Panc1 (cell line): Measurements from ENCODE around the gene DLGAP3. TPM values are rescaled to one million over a fixed set of nuclear protein-coding genes. Genes with fewer than 3 reads are reported as not detected.

Experiments
- ATAC-seq: fragments of 200-7000 bp; cut with Tn5 transposase; 2 replicates; pipeline ENCODE4 v1.9.1; 2020; ENCODE audit warnings: mild to moderate bottlenecking, moderate library complexity
- BruUV-seq: library from RNA; stranded (reverse); fragments of 400-500 nt; replicated peaks from 2 replicates; lab custom pipeline; 2021; lab: Mats Ljungman, UMichigan
- CTCF ChIA-PET: fragments of 300-600 bp; sonication (Branson Sonifier 250); formaldehyde crosslinking; loops from one replicate; lab custom pipeline; 2022; ENCODE audit warnings: antibody characterized with exemption; lab: Charles Lee
- POLR2A ChIA-PET: fragments of 300-600 bp; sonication (Branson Sonifier 250); formaldehyde crosslinking; loops from one replicate; lab custom pipeline; 2022; ENCODE audit warnings: antibody characterized with exemption; lab: Charles Lee
- DNase-seq: peaks from one replicate; pipeline ENCODE4 v3.0.0-alpha.2; 2010; ENCODE audit warnings: low read depth, low spot score
- H3K27ac ChIP-seq: 2 replicates; pipeline ENCODE4 v1.5.1; 2011; ENCODE audit warnings: mild to moderate bottlenecking, low read length, inconsistent platforms
- H3K27me3 ChIP-seq: fragments of 200-500 bp; sonication (Bioruptor generic); 2 replicates; pipeline ENCODE4 v1.6.0; 2014; ENCODE audit warnings: low read length, inconsistent platforms; ENCODE audit not compliant: control insufficient read depth, insufficient read depth
- H3K36me3 ChIP-seq: fragments of 200-500 bp; sonication (Bioruptor generic); 2 replicates; pipeline ENCODE4 v1.5.1; 2014; ENCODE audit warnings: inconsistent platforms, mild to moderate bottlenecking, low read length, moderate library complexity; ENCODE audit not compliant: control insufficient read depth, insufficient read depth
- H3K4me1 ChIP-seq: 2 replicates; pipeline ENCODE4 v1.5.1; 2011; ENCODE audit warnings: inconsistent platforms, mild to moderate bottlenecking, low read length, moderate library complexity; ENCODE audit not compliant: control insufficient read depth, insufficient read depth
- H3K4me3 ChIP-seq, 2 experiments: 2 replicates each; pipeline ENCODE4 v1.5.1; 2011 to 2012; ENCODE audit warnings: low read depth in 2 of 2, low read length in 2 of 2, mild to moderate bottlenecking in 2 of 2, inconsistent platforms in 1 of 2, moderate library complexity in 1 of 2
- H3K9me3 ChIP-seq: fragments of 200-500 bp; sonication (Bioruptor generic); 2 replicates; pipeline ENCODE4 v1.5.1; 2014; ENCODE audit warnings: low read depth, mild to moderate bottlenecking, inconsistent platforms, low read length, moderate library complexity; ENCODE audit not compliant: control insufficient read depth, insufficient read depth
- CTCF ChIP-seq: fragments of 450-650 bp; IDR thresholded peaks from 2 replicates; pipeline ENCODE4 v1.5.1; 2017; ENCODE audit warnings: mild to moderate bottlenecking
- POLR2AphosphoS5 ChIP-seq: IDR thresholded peaks from 2 replicates; pipeline ENCODE4 v1.6.1; 2012; ENCODE audit warnings: mild to moderate bottlenecking, low read depth, low read length, moderate library complexity
- REST ChIP-seq, 2 experiments: IDR thresholded peaks; 2 replicates each; pipeline ENCODE4 v1.6.1; 2011 to 2012; ENCODE audit warnings: low read depth in 2 of 2, control low read depth in 1 of 2, low read length in 1 of 2, mild to moderate bottlenecking in 1 of 2, moderate library complexity in 1 of 2; ENCODE audit not compliant: insufficient read depth in 1 of 2
- SIN3A ChIP-seq: IDR thresholded peaks from 2 replicates; pipeline ENCODE4 v1.6.1; 2012; ENCODE audit warnings: low read depth, mild to moderate bottlenecking, low read length, moderate library complexity, borderline replicate concordance; ENCODE audit not compliant: insufficient read depth
- TCF7L2 ChIP-seq: IDR thresholded peaks from 2 replicates; pipeline ENCODE4 v1.6.1; 2011; ENCODE audit warnings: mild to moderate bottlenecking, low read depth, low read length, inconsistent platforms
- in situ Hi-C: cut with HindIII; loops from 2 replicates; pipeline ENCODE4 v1.10.0; 2016; ENCODE audit warnings: low sequenced_read_pairs, low pct_unique_long_range_greater_than_20kb
- intact Hi-C: fragments of 100-400 bp; cut with micrococcal nuclease; formaldehyde crosslinking; loops from one replicate; pipeline ENCODE4 v1.10.0; 2022; ENCODE audit not compliant: unreplicated experiment
- total RNA-seq: library from RNA; stranded (reverse); gene quantifications from one replicate; pipeline ENCODE4 v1.2.1, GENCODE V29; 2021; ENCODE audit not compliant: unreplicated experiment

The DLGAP3 gene
- total RNA-seq, 1 experiment from 2014 or later, result 0.87 TPM

GRCh38 chr1:34831721-34832246, 97.7 kb downstream of the DLGAP3 start:
- ChIA-PET POLR2A (no interaction called here), CTCF (interaction anchor here (0.6 kb wide), 1 partner anchor 26 kb away, joined by 8 read pairs; no protein-coding TSS in a partner anchor)
- H3K36me3 ChIP-seq, result no peaks in the 10 kb centered on the region
- H3K4me1 ChIP-seq, result no peaks in the 10 kb centered on the region
- H3K4me3 ChIP-seq, result no peak overlapping the region
- no TSS peak for BruUV-seq
- DNase-seq (no peak), ATAC-seq (no peak)
- no peaks in the 10 kb centered on the region for H3K27me3 ChIP-seq
- in situ Hi-C loops, result no loop called here
- TF ChIP-seq REST (IDR thresholded peaks at IDR 0.05; ENCODE audit: insufficient read depth in 1 of 2, low read depth in 2 of 2, low read length in 1 of 2) (no peak), POLR2AphosphoS5 (no peak), SIN3A (no peak), CTCF (no peak), TCF7L2 (no peak)
- H3K27ac ChIP-seq, result no peak overlapping the region
- no peaks in the 10 kb centered on the region for H3K9me3 ChIP-seq
- intact Hi-C loops, result no loop called here

GRCh38 chr1:34829250-34829649, 100.2 kb downstream of the DLGAP3 start:
- Histone ChIP-seq H3K9me3 (no peaks in the 10 kb centered on the region), H3K36me3 (no peaks in the 10 kb centered on the region), H3K27me3 (no peaks in the 10 kb centered on the region), H3K27ac (no peak overlapping the region), H3K4me3 (no peak overlapping the region), H3K4me1 (no peaks in the 10 kb centered on the region)
- ChIA-PET POLR2A (no interaction called here), CTCF (no interaction called here)
- ATAC-seq, result no peak
- TF ChIP-seq POLR2AphosphoS5 (no peak), SIN3A (no peak), REST (IDR thresholded peaks at IDR 0.05; ENCODE audit: insufficient read depth in 1 of 2, low read depth in 2 of 2, low read length in 1 of 2) (no peak), CTCF (no peak), TCF7L2 (no peak)
- intact Hi-C loops (no loop called here), in situ Hi-C loops (no loop called here)
- no TSS peak for BruUV-seq
- no peak for DNase-seq
